SK-N-SH (cell line): ENCODE measurements around the gene RASSF1. TPM values are rescaled to one million over a fixed set of nuclear protein-coding genes. Genes with fewer than 3 reads are reported as not detected.

ENCODE experiments used
- CTCF ChIA-PET: fragments of 300-600, 350-600 bp; formaldehyde crosslinking; extraction: SDS; loops from one replicate; lab custom pipeline; 2021; lab: Yijun Ruan, JAX
- POLR2A ChIA-PET: fragments of 350-600 bp; sonication (Branson Sonifier 250); formaldehyde crosslinking; extraction: SDS; loops from one replicate; lab custom pipeline; 2020; ENCODE audit warnings: antibody characterized with exemption, inconsistent platforms; lab: Yijun Ruan, JAX
- DNase-seq: peaks from one replicate; pipeline ENCODE4 v3.0.0; 2012
- H2AFZ ChIP-seq: fragments of 200-600 bp; sonication (generic); 2 replicates; pipeline ENCODE4 v1.8.1; 2016; ENCODE audit warnings: antibody characterized with exemption, mild to moderate bottlenecking, low read depth
- H3F3A ChIP-seq: fragments of 200-600 bp; sonication (generic); replicated peaks from 2 replicates; pipeline ENCODE3; 2016; ENCODE audit warnings: antibody characterized with exemption, mild to moderate bottlenecking; ENCODE audit not compliant: insufficient read depth
- H3K27ac ChIP-seq, 2 experiments: fragments of 200-500 bp in 1 of 2; fragments of 200-600 bp in 1 of 2; sonication (Bioruptor generic) in 1 of 2; sonication (generic), shearing (Covaris generic) in 1 of 2; 2 replicates each; pipeline versions ENCODE4 v1.5.1 to v1.6.1; 2014 to 2016; ENCODE audit warnings: low read depth in 2 of 2, inconsistent platforms in 1 of 2, low read length in 1 of 2, mild to moderate bottlenecking in 1 of 2, mixed read lengths in 1 of 2
- H3K27me3 ChIP-seq: fragments of 200-600 bp; sonication (generic), shearing (Covaris generic); 2 replicates; pipeline ENCODE4 v1.6.1; 2016; ENCODE audit warnings: mixed run types; ENCODE audit not compliant: insufficient read depth
- H3K36me3 ChIP-seq, 2 experiments: fragments of 200-500 bp in 1 of 2; fragments of 200-600 bp in 1 of 2; sonication (Bioruptor generic) in 1 of 2; sonication (generic) in 1 of 2; replicated peaks in 1 of 2; 2 replicates each; pipeline versions ENCODE3 to v1.5.1; 2014 to 2016; ENCODE audit warnings: low read length in 1 of 2, mild to moderate bottlenecking in 1 of 2; ENCODE audit not compliant: insufficient read depth in 2 of 2, control insufficient read depth in 1 of 2
- H3K4me1 ChIP-seq, 2 experiments: fragments of 200-500 bp in 1 of 2; fragments of 200-600 bp in 1 of 2; sonication (Bioruptor generic) in 1 of 2; sonication (generic), shearing (Covaris generic) in 1 of 2; 2 replicates each; pipeline versions ENCODE4 v1.5.1 to v1.6.1; 2014 to 2016; ENCODE audit warnings: low read depth in 1 of 2, low read length in 1 of 2, mixed run types in 1 of 2; ENCODE audit not compliant: insufficient read depth in 2 of 2, control insufficient read depth in 1 of 2
- H3K4me2 ChIP-seq: fragments of 200-600 bp; sonication (generic), shearing (Covaris generic); 2 replicates; pipeline ENCODE4 v1.6.1; 2017; ENCODE audit warnings: mixed run types
- H3K4me3 ChIP-seq, 2 experiments: fragments of 200-500 bp in 1 of 2; fragments of 200-600 bp in 1 of 2; sonication (Bioruptor generic) in 1 of 2; sonication (generic), shearing (Covaris generic) in 1 of 2; 2 replicates each; pipeline versions ENCODE4 v1.5.1 to v1.8.1; 2014 to 2016; ENCODE audit warnings: low read depth in 2 of 2, inconsistent platforms in 1 of 2, low read length in 1 of 2, mild to moderate bottlenecking in 1 of 2, mixed read lengths in 1 of 2, moderate library complexity in 1 of 2
- H3K79me2 ChIP-seq: fragments of 200-600 bp; sonication (generic); 2 replicates; pipeline ENCODE4 v1.8.1; 2017; ENCODE audit warnings: mild to moderate bottlenecking; ENCODE audit not compliant: insufficient read depth
- H3K9ac ChIP-seq: fragments of 200-600 bp; sonication (generic); 2 replicates; pipeline ENCODE4 v1.6.1; 2017; ENCODE audit warnings: mixed run types
- H3K9me2 ChIP-seq: fragments of 200-600 bp; sonication (generic); 2 replicates; pipeline ENCODE4 v1.6.1; 2017; ENCODE audit warnings: mixed run types
- H3K9me3 ChIP-seq: fragments of 200-600 bp; sonication (generic); 2 replicates; pipeline ENCODE4 v1.6.1; 2017; ENCODE audit warnings: mixed run types, mild to moderate bottlenecking, moderate library complexity
- H4K20me1 ChIP-seq: fragments of 200-600 bp; sonication (generic); 2 replicates; pipeline ENCODE4 v1.6.1; 2017; ENCODE audit warnings: mild to moderate bottlenecking, mixed run types; ENCODE audit not compliant: insufficient read depth
- EP300 ChIP-seq, 2 experiments: IDR thresholded peaks; 2 replicates each; pipeline versions ENCODE4 v1.4.0 to v1.6.1; 2012; ENCODE audit warnings: borderline replicate concordance in 1 of 2, low read depth in 1 of 2, low read length in 1 of 2
- EZH2phosphoT487 ChIP-seq: fragments of 200-600 bp; sonication (generic); IDR thresholded peaks from 2 replicates; pipeline ENCODE4 v1.6.1; 2017; ENCODE audit warnings: low read depth, mixed run types, mild to moderate bottlenecking, antibody characterized with exemption, moderate library complexity, borderline replicate concordance
- GABPA ChIP-seq: IDR thresholded peaks from 2 replicates; pipeline ENCODE4 v1.4.0; 2012; ENCODE audit warnings: low read depth, mild to moderate bottlenecking
- RFX5 ChIP-seq: IDR thresholded peaks from 2 replicates; pipeline ENCODE4 v1.6.1; 2012; ENCODE audit warnings: mild to moderate bottlenecking, improper control_type of control experiment, low read length
- RXRA ChIP-seq: IDR thresholded peaks from 2 replicates; pipeline ENCODE4 v1.4.0; 2012; ENCODE audit warnings: low read depth, mild to moderate bottlenecking, borderline replicate concordance
- WGBS: methylation state at CpG from one replicate; pipeline ENCODE4 v1.1.6; 2017; ENCODE audit warnings: low lambda C conversion rate; 5-methylcytosine and 5-hydroxymethylcytosine counted together
- polyA plus RNA-seq, 3 experiments: library from polyadenylated mRNA; depleted of rRNA; stranded (reverse); fragments of >200 nt; gene quantifications; 2 replicates each; pipeline ENCODE4 v1.2.3, GENCODE V29; 2012
- TF ChIP-seq, protein P1 (sequence below): IDR thresholded peaks from 2 replicates; pipeline ENCODE4; 2012

RASSF1 gene
- polyA plus RNA-seq, 1 of the 3 experiments (the other 2 are of a cell fraction), result 28.1 TPM

GRCh38 chr3:50383750-50384149 is 43.1 kb upstream of the RASSF1 start:
- 53% methylated on average over 4 of the region's 6 CpGs for whole genome bisulfite sequencing
- CTCF ChIA-PET, result interaction anchor here (0.8 to 11.5 kb wide), 4 partner anchors 13 to 41 kb away, joined by 3 to 128 read pairs (median 3); no protein-coding TSS in a partner anchor

DNA sequence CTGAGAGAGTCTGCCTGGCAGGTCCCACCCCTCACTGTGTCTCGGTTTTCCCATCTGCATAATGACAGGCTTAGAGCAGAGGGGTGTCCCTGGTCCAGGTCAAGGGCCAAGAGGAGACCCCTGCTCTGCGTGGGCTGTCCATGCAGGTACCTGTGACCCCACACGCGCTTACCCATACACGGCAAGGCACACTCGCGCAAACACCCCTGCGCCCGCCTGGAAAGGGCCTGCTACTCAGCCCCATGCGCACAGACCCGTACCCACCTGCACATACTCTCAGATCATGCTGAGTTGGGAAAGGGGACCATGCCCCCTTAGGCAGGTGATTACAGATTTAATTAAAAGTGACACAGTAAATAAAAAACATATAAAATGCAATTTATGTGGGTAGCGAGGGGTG is 42.1 kb upstream of the RASSF1 start:
- Histone ChIP-seq H3F3A (no peaks in the 10 kb centered on the region), H2AFZ (no peak overlapping the region), H3K27me3 (no peaks in the 10 kb centered on the region), H3K27ac (peak overlapping the region in 1 of 2 experiments; percentile 100; a peak in 2 of 4 replicates), H4K20me1 (no peaks in the 10 kb centered on the region), H3K4me1 (peaks cover 0 to 98% of the 10 kb centered on the region in 2 experiments; a peak in 2 of 4 replicates), H3K9ac (no peak overlapping the region), H3K4me2 (no peak overlapping the region), H3K79me2 (no peaks in the 10 kb centered on the region), H3K4me3 (no peak overlapping the region), H3K9me3 (no peaks in the 10 kb centered on the region), H3K36me3 (no peaks in the 10 kb centered on the region), H3K9me2 (no peaks in the 10 kb centered on the region)
- no peak for DNase-seq
- TF ChIP-seq GABPA (no peak), EP300 (IDR thresholded peaks at IDR 0.05; ENCODE audit: borderline replicate concordance in 1 of 2, low read depth in 1 of 2, low read length in 1 of 2) (0 out of 4 replicates have a peak, but pooled peaks of 1 of the 2 experiments have one; percentile 5), RFX5 (no peak)
- TF ChIP-seq, protein P1, sequence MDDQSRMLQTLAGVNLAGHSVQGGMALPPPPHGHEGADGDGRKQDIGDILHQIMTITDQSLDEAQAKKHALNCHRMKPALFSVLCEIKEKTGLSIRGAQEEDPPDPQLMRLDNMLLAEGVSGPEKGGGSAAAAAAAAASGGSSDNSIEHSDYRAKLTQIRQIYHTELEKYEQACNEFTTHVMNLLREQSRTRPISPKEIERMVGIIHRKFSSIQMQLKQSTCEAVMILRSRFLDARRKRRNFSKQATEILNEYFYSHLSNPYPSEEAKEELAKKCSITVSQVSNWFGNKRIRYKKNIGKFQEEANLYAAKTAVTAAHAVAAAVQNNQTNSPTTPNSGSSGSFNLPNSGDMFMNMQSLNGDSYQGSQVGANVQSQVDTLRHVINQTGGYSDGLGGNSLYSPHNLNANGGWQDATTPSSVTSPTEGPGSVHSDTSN, result no peak
- 59% methylated on average over 6 of the region's 12 CpGs for WGBS
- CTCF ChIA-PET, result interaction anchor here (1.1 to 11.5 kb wide), 3 partner anchors 13 to 42 kb away, joined by 3 to 128 read pairs (median 3); no protein-coding TSS in a partner anchor
- POLR2A ChIA-PET, result interaction anchor here (0.9 kb wide), 1 partner anchor 29 kb away, joined by 3 read pairs; no protein-coding TSS in a partner anchor

More at GRCh38 chr3:50383750-50384149, 43.1 kb upstream of the RASSF1 start:
- Histone ChIP-seq H3K36me3 (no peaks in the 10 kb centered on the region), H3K27me3 (no peaks in the 10 kb centered on the region), H3K4me1 (peaks cover 0 to 98% of the 10 kb centered on the region in 2 experiments; a peak in 2 of 4 replicates), H3K9me3 (no peaks in the 10 kb centered on the region), H3K79me2 (no peaks in the 10 kb centered on the region), H3F3A (no peaks in the 10 kb centered on the region), H3K9me2 (no peaks in the 10 kb centered on the region), H3K9ac (no peak overlapping the region), H2AFZ (no peak overlapping the region), H3K4me2 (no peak overlapping the region), H3K4me3 (no peak overlapping the region), H3K27ac (peak overlapping the region in 1 of 2 experiments; percentile 100; a peak in 2 of 4 replicates), H4K20me1 (no peaks in the 10 kb centered on the region)
- POLR2A ChIA-PET, result interaction anchor here (0.9 kb wide), 1 partner anchor 30 kb away, joined by 3 read pairs; no protein-coding TSS in a partner anchor
- no peak for TF ChIP-seq EZH2phosphoT487
- TF ChIP-seq, protein P1, result no peak
- no peak for TF ChIP-seq RXRA
- no peak for DNase-seq
